HepG2 (cell line): ENCODE data around the gene MAN2B2. TPM values are rescaled to one million over a fixed set of nuclear protein-coding genes. Genes with fewer than 3 reads are reported as not detected.

Experiments used
- AKAP8 ChIP-seq: sonication (generic); formaldehyde crosslinking; IDR thresholded peaks from 2 replicates; pipeline ENCODE4 v1.5.1; 2020; ENCODE audit warnings: mild to moderate bottlenecking, missing genetic modification reagents
- BRCA1 ChIP-seq: sonication (generic); formaldehyde crosslinking; IDR thresholded peaks from 2 replicates; pipeline ENCODE4 v1.4.0; 2020; ENCODE audit warnings: missing genetic modification reagents
- DPF2 ChIP-seq: sonication (generic); formaldehyde crosslinking; IDR thresholded peaks from 2 replicates; pipeline ENCODE4 v1.4.0; 2020; ENCODE audit warnings: mild to moderate bottlenecking, low read depth, missing genetic modification reagents, borderline replicate concordance
- ETV5 ChIP-seq: IDR thresholded peaks from 2 replicates; pipeline ENCODE4 v1.6.1; 2018; ENCODE audit warnings: missing biosample characterization, missing genetic modification reagents, inconsistent platforms, borderline replicate concordance
- FIP1L1 ChIP-seq: fragments of 200-400 bp; formaldehyde crosslinking; IDR thresholded peaks from 2 replicates; pipeline ENCODE4 v1.6.1; 2018; ENCODE audit warnings: low read depth, mild to moderate bottlenecking, low read length, moderate library complexity, borderline replicate concordance; ENCODE audit not compliant: insufficient read depth
- HNF4G ChIP-seq, 2 experiments: sonication (generic) in 1 of 2; formaldehyde crosslinking in 1 of 2; IDR thresholded peaks; 2 replicates each; pipeline versions ENCODE4 v1.4.0 to v1.6.1; 2011 to 2020; ENCODE audit warnings: borderline replicate concordance in 2 of 2, low read depth in 2 of 2, mild to moderate bottlenecking in 2 of 2, low read length in 1 of 2, missing genetic modification reagents in 1 of 2, moderate library complexity in 1 of 2
- NBN ChIP-seq: fragments of 450-650 bp; conservative IDR thresholded peaks from 2 replicates; pipeline ENCODE4 v1.6.1; 2017
- RXRB ChIP-seq: IDR thresholded peaks from 2 replicates; pipeline ENCODE4 v1.6.1; 2016; ENCODE audit warnings: borderline replicate concordance, missing genetic modification reagents, missing compliant biosample characterization
- SOX5 ChIP-seq: IDR thresholded peaks from 2 replicates; pipeline ENCODE4 v1.6.1; 2016; ENCODE audit warnings: borderline replicate concordance
- YY1 ChIP-seq: IDR thresholded peaks from 2 replicates; pipeline ENCODE4 v1.6.1; 2011; ENCODE audit warnings: low read length, low read depth, moderate library complexity, mild to moderate bottlenecking; ENCODE audit not compliant: insufficient read depth, insufficient replicate concordance
- ZFP82 ChIP-seq: sonication (generic); formaldehyde crosslinking; IDR thresholded peaks from 2 replicates; pipeline ENCODE4 v1.5.1; 2020; ENCODE audit warnings: mild to moderate bottlenecking, missing genetic modification reagents, borderline replicate concordance
- ZNF292 ChIP-seq: sonication (generic); formaldehyde crosslinking; IDR thresholded peaks from 2 replicates; pipeline ENCODE4 v1.8.1; 2022; ENCODE audit warnings: mild to moderate bottlenecking, low read depth, missing genetic modification reagents, borderline replicate concordance
- ZNF577 ChIP-seq: sonication (generic); formaldehyde crosslinking; IDR thresholded peaks from 2 replicates; pipeline ENCODE4 v1.4.0; 2020; ENCODE audit warnings: mild to moderate bottlenecking, low read depth, missing genetic modification reagents, borderline replicate concordance
- polyA plus RNA-seq, 8 experiments: library from polyadenylated mRNA; depleted of rRNA in 3 of 8; stranded (reverse) in 7 of 8; unstranded in 1 of 8; fragments of >200 nt; fragmentation: Illumina TruSeq in 4 of 8; extraction: Trizol in 4 of 8; gene quantifications; 2 replicates each; pipeline versions ENCODE4 v1.2.1 to v1.2.3, GENCODE V29; 2011 to 2016; ENCODE audit warnings: low read depth in 4 of 8, missing spikeins in 1 of 8, mixed read lengths in 1 of 8; ENCODE audit not compliant: insufficient read depth in 1 of 8
- total RNA-seq, 5 experiments: library from RNA; depleted of rRNA; stranded (reverse); fragments of >200 nt; fragmentation: Illumina TruSeq; extraction: Trizol; gene quantifications; 2 replicates each; pipeline ENCODE4 v1.2.3, GENCODE V29; 2016; ENCODE audit warnings: low read depth in 1 of 5
- TF ChIP-seq, protein P1 (sequence below): sonication (generic); formaldehyde crosslinking; IDR thresholded peaks from 2 replicates; pipeline ENCODE4 v1.4.0; 2020; ENCODE audit warnings: missing genetic modification reagents, low read depth, mild to moderate bottlenecking, borderline replicate concordance

Gene MAN2B2
- total and polyA plus RNA-seq, 2 of the 13 experiments (the other 11 are each of a cell fraction or from before 2014, with no cell fraction given): 4.8 to 5.4 TPM

DNA sequence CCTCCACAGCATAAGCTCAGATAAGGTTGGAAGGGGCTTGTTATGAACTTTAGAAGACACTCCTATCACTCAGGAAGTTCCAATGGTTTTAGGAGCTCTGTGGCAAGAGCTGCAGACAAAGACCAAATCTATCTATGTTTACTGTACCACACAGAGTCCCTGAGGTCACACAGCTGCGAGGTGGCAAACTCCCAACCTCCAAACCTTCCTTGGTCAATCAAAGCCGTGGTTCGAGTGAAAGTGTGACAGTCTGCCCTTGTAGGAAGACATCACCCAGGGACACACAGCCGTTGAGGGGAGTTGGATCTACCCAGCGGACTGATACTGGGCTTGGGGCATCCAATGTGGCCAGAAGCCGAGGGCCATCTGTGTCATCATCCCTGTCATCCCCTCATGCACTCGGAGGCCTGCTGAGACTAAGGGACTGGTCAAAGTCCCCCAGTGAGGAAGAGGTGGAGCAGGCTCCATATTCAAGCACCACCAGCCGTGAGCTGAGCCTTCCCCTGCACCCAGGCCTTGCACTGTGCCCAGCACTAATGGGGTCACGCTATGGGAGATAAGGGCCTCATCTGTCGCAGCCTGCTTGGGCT lies 26.8 kb downstream of the MAN2B2 start (continued):
- TF ChIP-seq HNF4G (IDR thresholded peaks at IDR 0.05; ENCODE audit: borderline replicate concordance, low read depth, low read length) (peak; percentile 14), HNF4G (CRISPR knock-in tag; IDR thresholded peaks at IDR 0.05; ENCODE audit: borderline replicate concordance, low read depth) (no peak), ZNF292 (CRISPR knock-in tag) (peak; percentile 77; the same call in 1 of the 2 replicates), BRCA1 (CRISPR knock-in tag) (no peak), DPF2 (CRISPR knock-in tag) (0 out of 2 replicates have a peak, but pooled peaks have one; percentile 11), NBN (no peak), FIP1L1 (no peak), AKAP8 (CRISPR knock-in tag) (0 out of 2 replicates have a peak, but pooled peaks have one; percentile 49), RXRB (CRISPR knock-in tag) (peak; percentile 34; the same call in 1 of the 2 replicates), ETV5 (CRISPR knock-in tag) (peak; percentile 39; the same call in 1 of the 2 replicates), ZFP82 (CRISPR knock-in tag) (no peak), YY1 (peak; percentile 13), SOX5 (CRISPR knock-in tag) (no peak), ZNF577 (CRISPR knock-in tag) (no peak)
- TF ChIP-seq, protein P1, sequence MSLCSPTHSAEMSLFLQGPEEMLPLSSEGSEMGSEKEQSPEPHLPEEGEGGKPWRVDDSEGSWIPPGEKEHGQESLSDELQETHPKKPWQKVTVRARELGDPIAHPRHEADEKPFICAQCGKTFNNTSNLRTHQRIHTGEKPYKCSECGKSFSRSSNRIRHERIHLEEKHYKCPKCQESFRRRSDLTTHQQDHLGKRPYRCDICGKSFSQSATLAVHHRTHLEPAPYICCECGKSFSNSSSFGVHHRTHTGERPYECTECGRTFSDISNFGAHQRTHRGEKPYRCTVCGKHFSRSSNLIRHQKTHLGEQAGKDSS: peak; percentile 20; the same call in 1 of the 2 replicates
